B cell (primary cell): Measurements from ENCODE around the gene RGP1. TPM values are rescaled to one million over a fixed set of nuclear protein-coding genes. Genes with fewer than 3 reads are reported as not detected.

Experiments used
- ATAC-seq: fragments of 200-7000 bp; cut with Tn5 transposase; one replicate; pipeline ENCODE4 v1.10.0; 2021; ENCODE audit warnings: low read depth, mild to moderate bottlenecking, moderate number of reproducible peaks, moderate library complexity
- CTCF ChIA-PET: fragments of 350-600 bp; sonication (Branson Sonifier 250); formaldehyde crosslinking; loops from one replicate; lab custom pipeline; 2021; ENCODE audit warnings: antibody characterized with exemption, inconsistent platforms; lab: Charles Lee
- POLR2A ChIA-PET: fragments of 350-600 bp; sonication (Branson Sonifier 250); formaldehyde crosslinking; loops from one replicate; lab custom pipeline; 2021; ENCODE audit warnings: antibody characterized with exemption; lab: Charles Lee
- DNase-seq: peaks from one replicate; pipeline ENCODE4 v3.0.0; 2013
- H2AFZ ChIP-seq: 2 replicates; pipeline ENCODE4 v1.6.1; 2012; ENCODE audit warnings: mild to moderate bottlenecking, low read depth, low read length; ENCODE audit not compliant: insufficient read depth, poor library complexity, severe bottlenecking
- H3K27ac ChIP-seq, 2 donors: 1 replicate in 1 of 2; 2 replicates in 1 of 2; pipeline ENCODE4 v1.5.1; 2012 to 2013; ENCODE audit warnings: low read length in 2 of 2, mild to moderate bottlenecking in 2 of 2, moderate library complexity in 1 of 2
- H3K27me3 ChIP-seq, 4 experiments: fragments of 200-600 bp in 1 of 4; sonication (generic) in 1 of 4; replicated peaks in 1 of 4; 1 replicate in 2 of 4; 2 replicates in 2 of 4; pipeline versions ENCODE4 v1.6.1 to v1.7.0; 2013 to 2016; ENCODE audit warnings: low read length in 3 of 4, mild to moderate bottlenecking in 2 of 4, mixed read lengths in 1 of 4, moderate library complexity in 1 of 4; ENCODE audit not compliant: insufficient read depth in 4 of 4, control insufficient read depth in 3 of 4; ENCODE audit errors: control extremely low read depth in 1 of 4
- H3K36me3 ChIP-seq, 2 experiments: replicated peaks in 1 of 2; 1 replicate in 1 of 2; 2 replicates in 1 of 2; pipeline versions ENCODE4 v1.6.1 to v1.7.1; 2013; ENCODE audit warnings: low read length in 1 of 2; ENCODE audit not compliant: insufficient read depth in 2 of 2, control insufficient read depth in 1 of 2; ENCODE audit errors: control extremely low read depth in 1 of 2, extremely low read depth in 1 of 2
- H3K4me1 ChIP-seq, 2 donors: fragments of 200-600 bp in 1 of 2; sonication (generic) in 1 of 2; 1 replicate in 1 of 2; 2 replicates in 1 of 2; pipeline versions ENCODE4 v1.5.1 to v1.6.1; 2013 to 2017; ENCODE audit warnings: low read length in 2 of 2; ENCODE audit not compliant: control insufficient read depth in 2 of 2, insufficient read depth in 2 of 2
- H3K4me2 ChIP-seq: replicated peaks from 2 replicates; pipeline ENCODE3; 2012; ENCODE audit warnings: mild to moderate bottlenecking, low read depth, low read length; ENCODE audit not compliant: poor library complexity, severe bottlenecking
- H3K4me3 ChIP-seq, 5 experiments: fragments of 200-600 bp in 1 of 5; sonication (generic) in 1 of 5; 1 replicate in 3 of 5; 2 replicates in 2 of 5; pipeline versions ENCODE4 v1.5.1 to v1.7.0; 2011 to 2016; ENCODE audit warnings: low read length in 4 of 5, mild to moderate bottlenecking in 4 of 5, low read depth in 2 of 5, control low read depth in 1 of 5, moderate library complexity in 1 of 5; ENCODE audit not compliant: insufficient read depth in 1 of 5; ENCODE audit errors: control extremely low read depth in 1 of 5, extremely low read depth in 1 of 5
- H3K79me2 ChIP-seq: fragments of 200-600 bp; sonication (generic); one replicate; pipeline ENCODE4 v1.6.0; 2016; ENCODE audit warnings: low read length; ENCODE audit not compliant: control insufficient read depth, insufficient read depth
- H3K9ac ChIP-seq: fragments of 200-600 bp; sonication (generic); 2 replicates; pipeline ENCODE4 v1.6.1; 2017; ENCODE audit warnings: mild to moderate bottlenecking, low read length, moderate library complexity
- H3K9me3 ChIP-seq, 3 donors: one replicate each; pipeline versions ENCODE4 v1.6.1 to v1.7.1; 2013; ENCODE audit warnings: low read length in 2 of 3; ENCODE audit not compliant: control insufficient read depth in 2 of 3, insufficient read depth in 1 of 3; ENCODE audit errors: control extremely low read depth in 1 of 3
- H4K20me1 ChIP-seq: 2 replicates; pipeline ENCODE4 v1.6.0; 2012; ENCODE audit warnings: mild to moderate bottlenecking, low read length; ENCODE audit not compliant: insufficient read depth, control insufficient read depth, poor library complexity, severe bottlenecking
- H3K27ac Mint-ChIP-seq: one replicate; pipeline ENCODE4 v1.8.0; 2021; ENCODE audit warnings: mixed read lengths
- H3K27me3 Mint-ChIP-seq: one replicate; pipeline ENCODE4 v1.8.0; 2021; ENCODE audit warnings: mixed read lengths
- H3K4me1 Mint-ChIP-seq: one replicate; pipeline ENCODE4 v1.8.0; 2021; ENCODE audit warnings: mixed read lengths
- H3K4me3 Mint-ChIP-seq: one replicate; pipeline ENCODE4 v1.8.0; 2021; ENCODE audit warnings: mixed read lengths
- H3K9me3 Mint-ChIP-seq: one replicate; pipeline ENCODE4 v1.8.0; 2022; ENCODE audit warnings: mixed read lengths; ENCODE audit not compliant: insufficient read depth
- EZH2 ChIP-seq: IDR thresholded peaks from 2 replicates; pipeline ENCODE4 v1.6.1; 2012; ENCODE audit warnings: borderline replicate concordance, low read depth, mild to moderate bottlenecking, moderate library complexity, low read length; ENCODE audit not compliant: insufficient read depth, poor library complexity, severe bottlenecking
- WGBS: methylation state at CpG from one replicate; pipeline ENCODE4 v1.1.5; 2013; ENCODE audit warnings: missing lambda C conversion rate; ENCODE audit not compliant: insufficient coverage; 5-methylcytosine and 5-hydroxymethylcytosine counted together
- intact Hi-C: fragments of 100-400 bp; cut with micrococcal nuclease; formaldehyde crosslinking; loops from one replicate; pipeline ENCODE4 v1.10.0; 2022
- polyA plus RNA-seq: library from polyadenylated mRNA; depleted of rRNA; stranded (reverse); fragments of >200 nt; gene quantifications from 2 replicates; pipeline ENCODE4 v1.2.3, GENCODE V29; 2012
- total RNA-seq, 2 donors: library from RNA; stranded (reverse); fragments of 120-200 nt in 1 of 2; gene quantifications; 1 replicate in 1 of 2; 2 replicates in 1 of 2; pipeline versions ENCODE4 v1.2.3 to v1.2.4, GENCODE V29; 2013 to 2022
- TF ChIP-seq, protein P1 (sequence below): fragments of 200-600 bp; IDR thresholded peaks from one replicate; pipeline ENCODE4 v1.8.0; 2022; ENCODE audit warnings: antibody characterized with exemption, mild to moderate bottlenecking

The RGP1 gene
- total and polyA plus RNA-seq, 2 donors (not counting 1 experiment from before 2014, with no cell fraction given), result 17.6 to 42.3 TPM

DNA sequence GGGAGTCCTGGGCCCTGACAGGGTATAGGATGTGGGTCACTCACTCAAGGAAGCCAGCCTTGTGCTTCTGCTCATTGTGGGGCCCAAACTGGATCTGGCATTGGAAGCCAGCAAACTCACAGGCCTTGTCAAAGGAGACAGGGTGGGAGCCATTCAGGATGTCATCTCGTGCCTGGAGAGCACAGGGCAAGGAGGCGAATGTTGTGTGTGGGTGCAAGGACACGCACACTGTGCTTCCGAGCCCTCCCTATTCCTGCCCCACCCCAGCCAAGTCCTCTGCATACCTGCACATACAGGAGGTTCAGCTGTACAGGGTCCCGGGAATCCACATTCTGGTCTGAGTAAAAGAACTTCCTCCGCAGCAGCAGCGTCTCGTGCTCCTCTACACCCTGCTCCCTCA is 25.2 kb upstream of the RGP1 start:
- Histone ChIP-seq H3K4me2 (no peak overlapping the region), H3K79me2 (peaks cover 43% of the 10 kb centered on the region), H3K4me1 (peaks cover 38 to 41% of the 10 kb centered on the region in 2 donors), H3K36me3 (peaks cover 17 to 88% of the 10 kb centered on the region in 2 experiments), H3K9ac (no peak overlapping the region), H2AFZ (no peak overlapping the region), H3K9me3 (no peaks in the 10 kb centered on the region), H3K27me3 (no peaks in the 10 kb centered on the region), H4K20me1 (peaks cover 58% of the 10 kb centered on the region), H3K27ac (no peak overlapping the region), H3K4me3 (no peak overlapping the region)
- H3K27me3 Mint-ChIP-seq, result no peaks in the 10 kb centered on the region
- no peak overlapping the region for H3K4me3 Mint-ChIP-seq
- CTCF ChIA-PET, result interaction anchor here (0.5 to 20.4 kb wide), 4 partner anchors 8 to 104 kb away, joined by 3 to 195 read pairs (median 14); partner anchors contain the start of genes CREB3, TLN1 and TPM2
- ATAC-seq (no peak), DNase-seq (no peak)
- 98% methylated on average over 6 of the region's 8 CpGs for WGBS
- POLR2A ChIA-PET, result no interaction called here
- H3K4me1 Mint-ChIP-seq, result peaks cover 18% of the 10 kb centered on the region
- intact Hi-C loops, result no loop called here
- TF ChIP-seq EZH2, result no peak
- TF ChIP-seq, protein P1, sequence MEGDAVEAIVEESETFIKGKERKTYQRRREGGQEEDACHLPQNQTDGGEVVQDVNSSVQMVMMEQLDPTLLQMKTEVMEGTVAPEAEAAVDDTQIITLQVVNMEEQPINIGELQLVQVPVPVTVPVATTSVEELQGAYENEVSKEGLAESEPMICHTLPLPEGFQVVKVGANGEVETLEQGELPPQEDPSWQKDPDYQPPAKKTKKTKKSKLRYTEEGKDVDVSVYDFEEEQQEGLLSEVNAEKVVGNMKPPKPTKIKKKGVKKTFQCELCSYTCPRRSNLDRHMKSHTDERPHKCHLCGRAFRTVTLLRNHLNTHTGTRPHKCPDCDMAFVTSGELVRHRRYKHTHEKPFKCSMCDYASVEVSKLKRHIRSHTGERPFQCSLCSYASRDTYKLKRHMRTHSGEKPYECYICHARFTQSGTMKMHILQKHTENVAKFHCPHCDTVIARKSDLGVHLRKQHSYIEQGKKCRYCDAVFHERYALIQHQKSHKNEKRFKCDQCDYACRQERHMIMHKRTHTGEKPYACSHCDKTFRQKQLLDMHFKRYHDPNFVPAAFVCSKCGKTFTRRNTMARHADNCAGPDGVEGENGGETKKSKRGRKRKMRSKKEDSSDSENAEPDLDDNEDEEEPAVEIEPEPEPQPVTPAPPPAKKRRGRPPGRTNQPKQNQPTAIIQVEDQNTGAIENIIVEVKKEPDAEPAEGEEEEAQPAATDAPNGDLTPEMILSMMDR, result no peak
- no peak overlapping the region for H3K27ac Mint-ChIP-seq
- no peaks in the 10 kb centered on the region for H3K9me3 Mint-ChIP-seq

DNA sequence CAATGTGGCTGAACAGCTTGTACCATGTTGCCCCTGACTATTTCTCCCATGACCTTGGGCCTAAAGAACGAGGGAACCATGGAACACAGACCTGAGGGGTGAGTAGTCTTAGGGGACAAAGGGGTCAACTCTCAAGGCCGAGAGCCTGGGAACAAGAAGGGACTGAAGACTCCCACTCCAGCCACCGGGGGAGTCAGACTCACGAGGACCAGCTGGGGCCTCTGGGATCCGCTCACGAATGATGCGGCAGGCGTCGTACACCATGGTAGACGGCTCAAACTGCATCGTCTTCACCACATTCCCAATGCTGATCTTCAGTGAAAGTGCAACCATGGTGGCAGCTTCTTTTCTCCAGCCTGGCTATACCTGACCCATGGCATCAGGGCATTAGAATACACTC is 23.7 kb upstream of the RGP1 start:
- Mint-ChIP-seq H3K9me3 (no peaks in the 10 kb centered on the region), H3K27me3 (no peaks in the 10 kb centered on the region), H3K4me1 (peaks cover 4% of the 10 kb centered on the region), H3K4me3 (no peak overlapping the region), H3K27ac (no peak overlapping the region)
- POLR2A ChIA-PET, result interaction anchor here (1.7 kb wide), 1 partner anchor 31 kb away, joined by 3 read pairs; no protein-coding TSS in a partner anchor
- DNase-seq (no peak), ATAC-seq (no peak)
- Histone ChIP-seq H3K27ac (no peak overlapping the region), H3K79me2 (peaks cover 57% of the 10 kb centered on the region), H3K4me1 (peaks cover 42 to 43% of the 10 kb centered on the region in 2 donors), H3K36me3 (peaks cover 17 to 76% of the 10 kb centered on the region in 2 experiments), H3K4me2 (no peak overlapping the region), H3K9ac (no peak overlapping the region), H3K4me3 (no peak overlapping the region), H3K27me3 (no peaks in the 10 kb centered on the region), H2AFZ (no peak overlapping the region), H3K9me3 (no peaks in the 10 kb centered on the region), H4K20me1 (peaks cover 65% of the 10 kb centered on the region)
- CTCF ChIA-PET, result interaction anchor here (1.2 to 9.0 kb wide), 4 partner anchors 10 to 78 kb away, joined by 3 to 115 read pairs (median 17); no protein-coding TSS in a partner anchor
- WGBS, result 98% methylated on average over 11 of the region's 11 CpGs
- intact Hi-C loops, result loop anchor here (5.0 kb wide), 1 partner anchor 1268 kb away; the partner anchor contains the start of genes DNAI1 and FAM219A
- TF ChIP-seq, protein P1, result no peak
- no peak for TF ChIP-seq EZH2
